ENCODE data around the gene NUPR1. TPM values are rescaled to one million over a fixed set of nuclear protein-coding genes. Genes with fewer than 3 reads are reported as not detected.

Gene NUPR1
- total RNA-seq, 3 donors from 2014 or later (not counting 1 experiment from before 2014, with no cell fraction given), result not detected

DNA sequence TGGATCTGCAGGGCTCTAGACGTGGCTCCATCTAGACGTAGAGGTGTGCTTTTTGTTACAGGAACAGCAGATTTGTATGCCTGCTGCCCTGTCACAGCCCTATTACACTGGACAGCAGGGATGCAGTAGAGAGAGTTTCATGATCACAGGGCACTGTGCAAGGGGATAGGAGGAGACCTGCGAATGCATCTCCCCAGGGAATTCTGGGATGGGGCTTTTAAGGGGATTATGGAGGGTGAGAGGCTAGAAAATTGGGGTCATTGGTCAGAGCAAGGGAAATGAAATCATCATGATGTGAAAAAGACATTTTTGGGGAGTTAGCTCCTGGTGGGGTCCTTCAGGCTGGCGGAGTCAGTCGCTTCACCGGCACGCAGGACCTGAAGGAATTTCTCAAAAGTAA is 3.9 kb upstream of the NUPR1 start:
- no peaks in the 10 kb centered on the region for H3K4me1 ChIP-seq (ENCODE audit: control insufficient read depth, insufficient read depth, low read length)
- WGBS (ENCODE audit: insufficient coverage), result 68% methylated on average over 7 of the region's 7 CpGs
- no peaks in the 10 kb centered on the region for H3K4me1 Mint-ChIP-seq
- no peak overlapping the region for H3K4me3 Mint-ChIP-seq
- no peak for DNase-seq
- no peak for ATAC-seq
- no peaks in the 10 kb centered on the region for H3K27me3 Mint-ChIP-seq (ENCODE audit: low read depth in 2 of 2)
- no peaks in the 10 kb centered on the region for H3K9me3 Mint-ChIP-seq
- intact Hi-C loops (cut with micrococcal nuclease), result no loop called here
- TF ChIP-seq, protein P1, sequence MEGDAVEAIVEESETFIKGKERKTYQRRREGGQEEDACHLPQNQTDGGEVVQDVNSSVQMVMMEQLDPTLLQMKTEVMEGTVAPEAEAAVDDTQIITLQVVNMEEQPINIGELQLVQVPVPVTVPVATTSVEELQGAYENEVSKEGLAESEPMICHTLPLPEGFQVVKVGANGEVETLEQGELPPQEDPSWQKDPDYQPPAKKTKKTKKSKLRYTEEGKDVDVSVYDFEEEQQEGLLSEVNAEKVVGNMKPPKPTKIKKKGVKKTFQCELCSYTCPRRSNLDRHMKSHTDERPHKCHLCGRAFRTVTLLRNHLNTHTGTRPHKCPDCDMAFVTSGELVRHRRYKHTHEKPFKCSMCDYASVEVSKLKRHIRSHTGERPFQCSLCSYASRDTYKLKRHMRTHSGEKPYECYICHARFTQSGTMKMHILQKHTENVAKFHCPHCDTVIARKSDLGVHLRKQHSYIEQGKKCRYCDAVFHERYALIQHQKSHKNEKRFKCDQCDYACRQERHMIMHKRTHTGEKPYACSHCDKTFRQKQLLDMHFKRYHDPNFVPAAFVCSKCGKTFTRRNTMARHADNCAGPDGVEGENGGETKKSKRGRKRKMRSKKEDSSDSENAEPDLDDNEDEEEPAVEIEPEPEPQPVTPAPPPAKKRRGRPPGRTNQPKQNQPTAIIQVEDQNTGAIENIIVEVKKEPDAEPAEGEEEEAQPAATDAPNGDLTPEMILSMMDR (IDR thresholded peaks at IDR 0.05), result no peak
- no peaks in the 10 kb centered on the region for H3K36me3 ChIP-seq (ENCODE audit: control insufficient read depth, insufficient read depth, low read length)
- no peaks in the 10 kb centered on the region for H3K36me3 Mint-ChIP-seq
- no peaks in the 10 kb centered on the region for H3K9me3 ChIP-seq (ENCODE audit: control insufficient read depth, insufficient read depth, low read length)
- H3K27ac ChIP-seq (ENCODE audit: low read length), result no peak overlapping the region
- H3K27ac Mint-ChIP-seq, result no peak overlapping the region
- no peak overlapping the region for H3K4me3 ChIP-seq (ENCODE audit: low read length)
- no peaks in the 10 kb centered on the region for H3K27me3 ChIP-seq (ENCODE audit: control insufficient read depth, insufficient read depth, low read length)

DNA sequence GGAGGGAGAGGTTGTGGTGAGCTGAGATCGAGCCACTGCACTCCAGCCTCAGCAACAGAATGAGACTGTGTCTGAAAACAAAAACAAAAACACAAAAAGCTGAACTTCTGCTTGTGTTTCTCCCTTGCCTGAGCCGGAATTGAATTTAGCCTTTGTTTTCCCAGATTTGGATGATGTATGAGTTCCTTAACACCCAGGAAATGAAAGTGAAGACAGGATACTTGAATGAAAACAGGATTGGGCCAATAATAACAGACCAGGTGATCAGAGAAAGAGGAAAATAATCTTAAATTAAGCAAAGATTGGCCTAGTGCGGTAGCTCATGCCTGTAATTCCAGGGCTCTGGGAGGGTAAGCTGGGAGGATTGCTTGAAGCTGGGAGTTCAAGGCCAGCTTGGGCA is 1.6 kb upstream of the NUPR1 start:
- ATAC-seq (no peak), DNase-seq (no peak)
- 97% methylated on average over 3 of the region's 3 CpGs for WGBS (ENCODE audit: insufficient coverage)
- peaks cover under 1% of the 10 kb centered on the region for H3K4me1 ChIP-seq (ENCODE audit: control insufficient read depth, insufficient read depth, low read length)
- Mint-ChIP-seq H3K27ac (no peak overlapping the region), H3K27me3 (ENCODE audit: low read depth in 2 of 2) (no peaks in the 10 kb centered on the region), H3K4me1 (peaks cover 5% of the 10 kb centered on the region in 2 donors), H3K36me3 (no peaks in the 10 kb centered on the region), H3K9me3 (no peaks in the 10 kb centered on the region), H3K4me3 (no peak overlapping the region)
- H3K36me3 ChIP-seq (ENCODE audit: control insufficient read depth, insufficient read depth, low read length), result no peaks in the 10 kb centered on the region
- H3K27me3 ChIP-seq (ENCODE audit: control insufficient read depth, insufficient read depth, low read length), result no peaks in the 10 kb centered on the region
- no peak overlapping the region for H3K27ac ChIP-seq (ENCODE audit: low read length)
- intact Hi-C loops (cut with micrococcal nuclease), result no loop called here
- H3K9me3 ChIP-seq (ENCODE audit: control insufficient read depth, insufficient read depth, low read length), result no peaks in the 10 kb centered on the region
- TF ChIP-seq, protein P1 (IDR thresholded peaks at IDR 0.05), result no peak
- no peak overlapping the region for H3K4me3 ChIP-seq (ENCODE audit: low read length)

DNA sequence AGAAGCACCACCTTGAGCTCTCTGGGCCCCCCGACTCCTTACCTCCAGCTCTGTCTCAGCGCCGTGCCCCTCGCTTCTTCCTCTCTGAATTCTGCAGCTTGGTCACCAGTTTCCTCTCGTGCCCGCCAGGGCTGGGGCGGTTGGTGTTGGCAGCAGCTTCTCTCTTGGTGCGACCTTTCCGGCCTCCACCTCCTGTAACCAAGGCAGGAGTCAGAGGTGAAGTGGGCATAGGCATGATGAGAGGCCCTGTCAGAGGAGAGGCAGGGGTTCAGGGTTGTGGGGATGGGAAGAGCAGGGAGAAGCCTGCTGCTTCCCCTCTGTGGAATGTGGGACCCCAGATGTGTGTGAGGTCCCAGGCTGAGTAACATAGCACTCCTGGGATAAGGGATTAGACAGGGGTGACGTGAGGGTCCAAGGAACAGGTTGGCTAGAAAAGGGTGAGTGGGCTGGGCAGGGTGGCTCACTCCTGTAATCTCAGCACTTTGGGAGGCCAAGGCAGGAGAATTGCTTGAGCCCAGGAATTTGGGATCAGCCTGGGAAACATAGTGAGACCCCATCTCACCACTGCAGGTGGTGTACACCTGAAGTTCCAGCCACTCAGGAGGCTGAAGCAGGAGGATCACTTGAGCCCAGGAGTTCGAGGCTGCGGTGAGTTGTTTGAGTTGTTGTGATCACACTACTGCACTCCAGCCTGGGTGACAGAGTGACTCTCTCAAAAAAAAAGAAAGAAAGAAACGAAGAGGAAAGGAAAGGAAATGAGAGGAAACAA is 626 bp downstream of the NUPR1 start:
- Histone ChIP-seq H3K9me3 (ENCODE audit: control insufficient read depth, insufficient read depth, low read length) (no peaks in the 10 kb centered on the region), H3K27me3 (ENCODE audit: control insufficient read depth, insufficient read depth, low read length) (no peaks in the 10 kb centered on the region), H3K4me1 (ENCODE audit: control insufficient read depth, insufficient read depth, low read length) (peaks cover 15% of the 10 kb centered on the region), H3K27ac (ENCODE audit: low read length) (no peak overlapping the region), H3K4me3 (ENCODE audit: low read length) (no peak overlapping the region), H3K36me3 (ENCODE audit: control insufficient read depth, insufficient read depth, low read length) (no peaks in the 10 kb centered on the region)
- Mint-ChIP-seq H3K9me3 (no peaks in the 10 kb centered on the region), H3K4me1 (peaks cover 17% of the 10 kb centered on the region in 2 donors), H3K4me3 (no peak overlapping the region), H3K36me3 (no peaks in the 10 kb centered on the region), H3K27ac (no peak overlapping the region), H3K27me3 (ENCODE audit: low read depth in 2 of 2) (no peaks in the 10 kb centered on the region)
- 91% methylated on average over 13 of the region's 13 CpGs for WGBS (ENCODE audit: insufficient coverage)
- ATAC-seq (no peak), DNase-seq (no peak)
- intact Hi-C loops (cut with micrococcal nuclease), result no loop called here
- TF ChIP-seq, protein P1 (IDR thresholded peaks at IDR 0.05), result no peak

DNA sequence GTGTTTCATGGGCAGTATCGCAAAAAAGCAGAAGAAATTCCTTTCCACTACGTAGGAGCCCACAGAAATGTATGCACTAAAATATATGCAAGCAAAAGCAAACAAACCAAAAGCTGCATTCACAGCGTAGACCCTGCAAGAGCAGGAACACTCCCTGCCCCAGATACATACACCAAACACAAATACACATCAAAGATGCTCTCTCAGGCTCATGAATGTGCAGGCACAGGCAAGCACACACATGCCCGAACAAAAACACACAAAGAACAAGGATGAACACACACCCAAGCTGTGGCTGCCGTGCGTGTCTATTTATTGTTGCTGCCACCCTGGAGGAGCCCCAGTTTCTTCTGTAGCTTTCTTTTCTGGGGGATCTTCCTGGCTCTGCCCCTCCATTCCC is 1.7 kb downstream of the NUPR1 start:
- Mint-ChIP-seq H3K9me3 (no peaks in the 10 kb centered on the region), H3K4me1 (peaks cover 17% of the 10 kb centered on the region in 2 donors), H3K36me3 (no peaks in the 10 kb centered on the region), H3K27me3 (ENCODE audit: low read depth in 2 of 2) (no peaks in the 10 kb centered on the region), H3K4me3 (no peak overlapping the region), H3K27ac (no peak overlapping the region)
- ATAC-seq (no peak), DNase-seq (no peak)
- TF ChIP-seq, protein P1 (IDR thresholded peaks at IDR 0.05), result no peak
- H3K27ac ChIP-seq (ENCODE audit: low read length), result no peak overlapping the region
- no peak overlapping the region for H3K4me3 ChIP-seq (ENCODE audit: low read length)
- no peaks in the 10 kb centered on the region for H3K36me3 ChIP-seq (ENCODE audit: control insufficient read depth, insufficient read depth, low read length)
- H3K9me3 ChIP-seq (ENCODE audit: control insufficient read depth, insufficient read depth, low read length), result no peaks in the 10 kb centered on the region
- H3K4me1 ChIP-seq (ENCODE audit: control insufficient read depth, insufficient read depth, low read length), result peaks cover 15% of the 10 kb centered on the region
- intact Hi-C loops (cut with micrococcal nuclease), result no loop called here
- no peaks in the 10 kb centered on the region for H3K27me3 ChIP-seq (ENCODE audit: control insufficient read depth, insufficient read depth, low read length)
- WGBS (ENCODE audit: insufficient coverage), result 91% methylated on average over 6 of the region's 6 CpGs
